Measurements from ENCODE around the gene PIEZO2.
"Not testable (repeated sequence)": the region's sequence is repeated elsewhere in the genome, so short reads cannot be mapped to it uniquely, and the experiment has no call there.

Gene PIEZO2

GRCh38 chr18:11148680-11149440, 509 bp downstream of the PIEZO2 start:
- DNase-seq, result peak; percentile 32

GRCh38 chr18:11147962-11148679, 1.2 kb downstream of the PIEZO2 start:
- no peak for DNase-seq

GRCh38 chr18:11147371-11147951, 1.9 kb downstream of the PIEZO2 start:
- no peak for DNase-seq

DNA sequence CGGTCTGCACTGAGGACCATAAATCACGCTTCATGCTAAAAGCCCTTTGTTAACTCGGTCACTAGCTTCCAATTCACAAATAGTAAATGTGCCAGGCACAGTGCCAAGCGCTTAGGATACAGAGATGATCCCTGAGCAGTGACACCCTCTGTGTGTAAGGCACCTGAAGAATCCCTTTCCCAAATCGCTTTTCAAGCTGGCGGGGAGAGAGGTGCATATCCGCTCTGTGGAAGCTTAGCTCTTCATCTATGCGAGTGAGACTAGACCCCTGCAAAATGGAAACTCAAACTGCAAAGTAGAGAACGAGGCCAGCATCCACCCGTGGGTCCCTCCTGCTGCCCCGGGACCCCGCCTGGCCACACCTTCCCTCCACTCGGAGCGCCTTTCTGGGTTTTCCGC, 2.4 kb downstream of the PIEZO2 start:
- no peak for DNase-seq

GRCh38 chr18:11146238-11146946, 3.0 kb downstream of the PIEZO2 start:
- no peak for DNase-seq

DNA sequence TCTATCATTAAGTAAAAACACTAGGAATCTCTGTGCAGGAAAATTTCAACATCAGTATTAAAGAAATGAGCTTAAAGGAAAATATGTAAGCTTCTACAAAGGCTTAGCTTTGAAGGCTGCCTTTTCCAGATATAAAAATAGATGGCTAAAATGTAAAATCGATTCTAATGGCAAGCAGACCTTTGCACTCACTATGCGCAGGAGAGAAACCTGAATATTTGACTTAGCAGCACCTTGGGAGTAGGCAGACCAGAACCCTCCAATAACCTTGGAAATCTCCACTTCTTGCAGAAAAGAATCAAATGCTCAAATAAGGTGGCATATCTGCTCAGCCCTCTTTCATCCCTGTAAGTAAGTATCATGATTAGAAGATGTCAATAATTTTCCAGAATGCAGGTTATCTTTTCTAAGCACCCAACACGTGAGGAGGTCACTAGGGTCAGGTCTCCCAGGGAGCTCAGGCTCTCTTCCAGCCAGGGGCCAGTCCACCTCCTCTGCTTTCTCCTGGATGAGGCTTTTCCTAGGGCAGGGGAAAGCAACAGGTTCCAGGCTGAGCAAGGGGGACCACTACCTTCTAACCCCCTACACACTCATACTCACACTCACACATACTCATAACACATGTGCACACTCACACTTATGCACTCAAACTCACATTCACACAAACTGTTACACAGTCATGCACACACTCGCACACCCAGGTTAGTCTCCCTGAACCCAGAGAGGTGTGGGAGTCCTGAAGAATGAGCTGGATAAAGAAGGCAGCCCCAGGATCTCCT, 3.8 kb downstream of the PIEZO2 start:
- no peak for DNase-seq

- DNase-seq, result no peak
Observed at GRCh38 chr18:11137400-11137799, 12.0 kb downstream of the PIEZO2 start.

- DNase-seq, result no peak
Observed at GRCh38 chr18:11136241-11136640, 13.1 kb downstream of the PIEZO2 start.

DNA sequence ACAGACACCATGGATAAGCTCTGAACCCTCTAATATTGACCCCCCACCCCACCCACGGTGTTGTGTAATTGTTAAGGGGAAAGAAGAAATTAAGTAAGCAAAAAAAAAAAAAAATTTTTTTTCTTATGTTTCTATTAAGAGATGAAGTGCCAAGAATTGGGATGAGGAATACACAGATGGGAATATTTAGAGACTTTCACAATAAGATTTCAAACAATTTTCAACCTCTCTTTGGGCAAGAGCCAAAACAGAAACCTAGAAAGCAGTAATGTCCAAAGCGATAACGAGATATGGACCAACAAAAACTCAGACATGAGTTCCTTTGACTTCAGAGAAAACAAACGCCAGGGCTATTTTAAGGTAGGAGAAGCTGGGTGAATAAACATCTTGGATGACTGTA, 14.4 kb downstream of the PIEZO2 start:
- DNase-seq, result no peak

DNA sequence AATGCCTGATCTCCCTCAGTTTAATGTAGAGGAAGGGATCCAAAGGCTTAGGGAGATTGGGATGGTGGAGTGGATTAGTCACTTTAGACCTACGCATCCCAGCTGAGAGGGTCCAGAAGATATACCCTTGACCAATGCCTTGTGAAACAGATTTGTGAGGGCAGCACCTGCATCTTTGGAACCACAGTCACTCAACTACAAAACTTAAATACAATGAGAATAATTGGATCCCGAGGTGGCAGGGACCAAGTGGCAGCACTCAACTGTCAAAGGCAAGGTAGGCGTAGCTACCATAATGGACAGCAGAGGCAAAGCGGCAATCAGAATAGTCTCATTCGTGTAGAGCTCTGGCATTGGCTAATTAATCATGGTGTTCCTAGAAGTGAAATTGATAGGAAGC, 20.3 kb downstream of the PIEZO2 start:
- DNase-seq, result not testable (repeated sequence)

- no peak for DNase-seq
Observed at GRCh38 chr18:11125492-11126315, 23.7 kb downstream of the PIEZO2 start.

DNA sequence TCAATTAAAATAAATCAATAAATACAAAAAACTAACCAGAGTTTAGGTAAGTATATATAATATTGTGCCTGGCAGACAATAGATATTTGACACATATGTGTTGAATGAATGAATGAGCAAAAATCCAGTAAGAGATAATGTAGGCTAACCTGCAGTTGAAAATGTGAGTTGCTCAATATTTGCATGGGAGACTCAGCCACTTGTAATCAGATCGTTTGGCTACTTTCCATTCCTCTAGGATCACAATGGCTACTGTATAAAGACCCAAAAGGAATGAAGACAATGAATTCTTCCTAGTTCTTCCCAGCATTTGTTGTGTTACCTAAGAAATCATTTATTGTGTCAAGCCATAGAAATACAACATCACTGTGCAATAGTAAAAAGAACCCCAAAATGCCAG, 25.3 kb downstream of the PIEZO2 start:
- no peak for DNase-seq

GRCh38 chr18:11121443-11121849, 27.9 kb downstream of the PIEZO2 start:
- peak; percentile 63 for DNase-seq

- peak; percentile 52 for DNase-seq
Observed at GRCh38 chr18:11119959-11120587, 29.3 kb downstream of the PIEZO2 start.

- DNase-seq, result no peak
Observed at GRCh38 chr18:11119550-11119949, 29.8 kb downstream of the PIEZO2 start.

DNA sequence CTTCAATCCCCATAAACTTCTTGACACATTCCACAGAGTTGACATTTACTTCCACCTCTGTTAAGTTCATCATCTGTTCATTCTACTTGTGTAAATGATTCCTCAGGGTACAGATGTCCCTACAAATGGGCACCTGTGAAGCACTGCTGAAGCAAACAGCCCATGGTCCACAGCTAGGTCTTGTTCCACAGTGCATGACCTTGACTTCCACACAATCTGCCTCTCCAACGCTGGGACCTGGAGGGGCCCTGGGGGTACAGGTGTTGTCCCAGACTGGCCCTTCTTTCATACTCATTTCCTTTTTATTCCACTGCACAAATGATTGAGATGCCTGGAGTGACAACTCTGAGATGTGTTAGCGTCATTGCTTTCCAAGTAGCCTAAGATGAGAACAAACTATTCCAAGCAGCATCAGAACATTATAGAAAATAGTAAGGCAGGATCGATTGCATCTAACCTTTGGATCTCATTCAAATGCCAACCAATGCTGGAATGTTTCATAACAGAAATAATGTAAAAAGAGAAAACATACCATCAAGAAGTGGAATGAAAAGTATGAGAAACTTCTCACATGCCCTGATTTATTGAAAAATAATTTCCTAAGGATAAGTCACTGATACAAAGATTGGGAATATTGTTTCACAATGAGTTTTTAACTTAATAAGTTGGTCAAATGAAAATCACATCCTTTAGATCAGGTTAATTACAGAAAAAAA, 31.2 kb downstream of the PIEZO2 start:
- DNase-seq, result no peak

DNA sequence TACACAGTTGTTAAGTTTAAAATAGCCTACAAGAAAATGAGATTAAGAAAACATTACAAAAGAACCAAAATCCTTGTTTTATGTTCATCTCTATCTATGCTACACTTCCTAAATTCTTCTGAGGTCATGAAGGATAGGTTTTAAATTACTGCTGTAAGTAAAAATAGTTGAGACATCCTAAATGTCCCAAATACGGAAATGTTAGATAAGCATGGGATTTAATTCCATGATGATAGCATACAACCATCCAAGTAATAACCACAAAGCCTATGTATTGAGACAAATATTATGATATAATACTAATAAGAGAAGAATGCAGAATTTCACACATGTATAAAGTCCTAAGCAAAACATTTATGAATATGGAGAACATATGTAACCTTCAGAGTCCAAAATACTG, 34.1 kb downstream of the PIEZO2 start:
- DNase-seq, result peak; percentile 87

GRCh38 chr18:11114653-11115052, 34.7 kb downstream of the PIEZO2 start:
- DNase-seq, result peak; percentile 34

DNA sequence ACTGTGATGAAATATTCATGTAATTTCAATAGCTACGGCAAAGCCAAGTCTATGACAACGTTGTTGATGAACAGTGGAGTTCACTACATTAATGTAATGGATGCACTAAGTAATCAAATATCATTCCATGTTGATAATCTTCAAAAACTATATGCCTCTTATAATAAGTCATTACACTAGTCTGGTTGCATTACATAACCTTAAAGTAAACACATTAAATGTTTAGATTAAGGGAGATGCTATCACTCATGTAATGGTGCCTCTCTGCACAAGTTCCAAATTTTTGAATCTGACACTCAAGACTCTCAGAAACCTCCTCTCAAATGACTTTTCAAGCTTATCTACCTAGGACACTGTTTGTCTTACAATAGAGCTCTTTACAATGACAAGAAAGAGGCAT, 35.4 kb downstream of the PIEZO2 start:
- DNase-seq, result no peak

- no peak for DNase-seq
Observed at GRCh38 chr18:11113046-11113548, 36.3 kb downstream of the PIEZO2 start.
